Kasumi-1 (cell line): ENCODE data around the gene ECT2L.

Experiments
- DNase-seq, 2 experiments: peaks; one replicate each; lab custom pipeline; 2025; lab: John Stamatoyannopoulos, UW

The ECT2L gene

DNA sequence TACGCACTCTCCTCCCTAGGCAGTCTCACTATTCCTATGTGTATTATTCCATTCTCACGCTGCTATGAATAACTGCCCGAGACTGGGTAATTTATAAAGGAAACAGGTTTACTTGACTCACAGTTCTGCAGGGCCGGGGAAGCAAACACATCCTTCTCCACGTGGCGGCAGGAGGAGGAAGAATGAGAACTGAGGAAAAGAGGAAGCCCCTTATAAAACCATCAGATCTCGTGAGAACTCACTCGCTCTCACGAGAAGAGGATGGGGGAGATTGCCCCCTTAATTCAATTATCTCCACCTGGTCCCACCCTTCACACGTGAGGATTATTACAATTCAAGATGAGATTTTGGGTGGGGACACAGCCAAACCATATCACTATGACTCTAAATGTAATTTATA, 61.9 kb downstream of the ECT2L start:
- DNase-seq: no peak

DNA sequence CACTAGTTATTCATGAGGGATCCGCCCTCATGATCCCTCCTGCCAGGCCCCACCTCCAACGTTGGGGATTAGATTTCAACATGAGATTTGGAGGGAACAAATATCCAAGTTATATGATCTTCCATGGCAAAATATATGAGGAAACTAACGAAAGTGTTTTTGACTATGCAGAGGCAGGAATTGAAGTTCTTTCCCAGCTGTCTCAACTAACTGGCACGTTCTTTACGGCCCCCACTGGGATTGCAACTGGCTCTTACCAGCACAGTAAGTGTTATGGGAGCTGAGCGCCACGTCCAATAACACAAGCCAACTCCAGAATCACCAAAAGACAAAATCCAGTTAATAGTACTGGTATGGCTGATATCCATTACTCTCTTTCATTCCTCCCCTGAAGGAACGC, 66.6 kb downstream of the ECT2L start:
- DNase-seq: no peak

DNA sequence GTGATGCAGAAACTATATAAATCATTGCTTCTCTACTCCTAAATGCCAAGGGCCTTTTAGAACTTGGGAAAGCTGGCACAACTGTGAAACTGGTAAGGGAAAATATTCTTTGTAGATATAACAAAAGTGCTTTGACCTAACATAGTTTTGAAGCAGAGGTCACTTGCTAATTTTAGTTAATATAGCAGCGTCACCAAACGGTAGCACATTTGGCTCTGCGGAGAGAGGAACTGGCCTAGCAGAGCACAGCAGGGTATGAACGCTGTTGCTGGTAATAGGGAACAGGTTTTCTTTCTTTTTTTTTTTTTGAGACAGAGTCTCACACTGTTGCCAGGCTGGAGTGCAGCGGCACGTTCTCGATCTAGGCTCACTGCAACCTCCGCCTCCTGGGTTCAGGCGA, 67.4 kb downstream of the ECT2L start:
- no peak for DNase-seq

DNA sequence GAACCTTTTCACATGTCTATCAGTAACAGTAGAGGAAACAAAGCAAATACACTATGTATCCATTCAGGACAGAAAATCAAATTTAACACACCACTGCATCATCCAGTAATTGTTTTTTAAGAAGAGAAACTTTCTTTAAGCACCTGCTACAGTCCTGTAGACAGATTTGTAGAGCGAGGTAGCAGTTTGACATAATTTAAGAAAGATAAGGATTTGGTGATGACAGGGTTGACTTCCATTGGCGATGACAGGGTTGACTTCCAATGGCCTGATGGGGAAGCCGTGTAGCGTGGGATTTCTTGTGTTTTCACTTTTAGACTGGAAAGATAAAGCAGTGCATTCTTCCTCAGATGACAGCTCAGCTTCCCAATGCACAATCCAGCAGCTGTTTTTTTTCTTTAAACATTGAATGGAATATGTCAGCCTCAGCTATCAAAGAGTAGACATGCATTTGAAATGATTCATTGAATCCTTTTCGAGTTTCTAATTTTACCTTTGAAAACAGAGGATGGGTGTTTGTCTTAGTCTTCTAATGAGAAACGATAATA, 68.5 kb downstream of the ECT2L start:
- no peak for DNase-seq

DNA sequence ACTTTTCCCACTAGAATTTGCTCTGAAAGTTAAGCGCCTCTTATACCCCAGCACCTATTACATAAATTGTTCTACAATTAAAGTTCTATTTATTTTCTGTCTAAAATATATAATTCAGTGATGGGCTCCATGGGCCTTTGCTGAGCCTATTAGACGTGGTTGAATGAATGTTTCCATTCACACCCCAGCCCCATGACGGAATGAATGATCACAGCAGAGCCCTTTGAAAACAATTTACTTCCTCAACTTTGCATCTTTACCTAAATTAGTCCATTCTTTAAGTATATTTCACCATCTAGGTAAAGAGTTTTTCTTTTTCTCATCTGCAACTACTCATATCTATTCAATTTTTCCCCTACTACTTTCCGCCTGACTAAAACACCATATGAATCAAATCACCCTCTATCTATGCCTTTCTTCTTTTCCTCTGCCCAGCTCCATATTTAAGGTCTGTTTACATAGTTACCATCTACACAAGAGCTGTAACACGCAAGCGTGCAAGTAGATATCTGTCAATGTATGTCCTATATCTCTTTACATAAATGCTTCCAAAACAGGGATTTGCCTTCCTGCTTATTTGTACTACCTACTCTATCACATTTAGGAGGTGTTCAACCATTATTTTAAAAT, 69.7 kb downstream of the ECT2L start:
- DNase-seq: no peak

DNA sequence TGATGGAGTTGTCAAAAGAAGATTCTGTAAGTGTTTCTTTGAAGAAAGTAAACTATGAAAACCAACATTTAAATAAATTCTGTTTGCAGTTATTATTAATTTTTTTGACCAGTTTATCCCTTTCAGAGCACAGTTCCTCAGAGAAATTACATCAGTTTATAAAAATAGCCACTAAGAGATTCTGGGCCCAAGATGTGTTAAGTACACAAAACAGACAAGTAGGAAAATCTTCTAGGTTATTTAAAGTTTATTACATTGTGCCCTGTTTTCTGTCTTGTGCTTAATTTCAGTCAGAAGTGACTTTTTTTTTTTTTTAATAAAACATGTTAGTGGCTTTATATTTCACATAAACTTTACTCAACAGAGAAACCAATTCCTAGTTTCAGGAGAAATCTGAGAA, 72.3 kb downstream of the ECT2L start:
- DNase-seq: no peak

DNA sequence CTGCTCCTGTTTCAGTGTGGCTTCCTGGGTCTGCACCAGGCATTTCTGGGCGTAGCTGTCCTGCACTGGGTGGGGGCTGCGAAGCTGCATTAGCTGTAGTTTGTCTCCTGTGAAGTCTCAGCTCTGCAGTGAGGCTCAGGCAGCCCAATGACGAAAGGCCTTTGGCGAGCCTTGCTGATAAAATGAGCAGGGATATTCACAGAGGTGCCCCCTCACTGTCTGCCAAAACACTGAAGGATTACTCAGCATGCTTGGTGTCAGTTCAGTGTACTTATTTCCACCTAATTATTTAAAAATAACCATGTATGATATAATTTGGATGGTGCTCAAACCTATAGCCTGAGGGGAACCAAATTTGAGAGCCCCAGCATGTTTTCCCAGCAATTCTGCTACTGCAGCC, 73.5 kb downstream of the ECT2L start:
- DNase-seq: no peak

DNA sequence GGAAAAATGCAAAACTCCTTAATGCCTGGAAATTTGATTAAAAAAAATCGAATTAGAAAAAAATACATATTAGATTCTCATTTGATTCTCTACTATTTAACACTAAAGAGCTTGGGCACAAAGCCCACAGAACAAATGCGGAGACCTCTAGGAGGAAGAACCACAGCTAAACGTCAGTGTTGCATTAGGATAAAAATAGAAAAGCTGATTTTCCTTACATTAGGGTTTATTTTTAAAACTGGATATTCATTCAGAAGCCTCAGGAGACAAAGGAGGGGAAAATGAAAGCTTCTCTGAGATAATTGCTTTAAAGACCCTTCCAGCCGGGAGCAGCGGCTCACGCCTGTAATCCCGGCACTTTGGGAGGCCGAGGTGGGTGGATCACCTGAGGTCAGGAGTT, 77.3 kb downstream of the ECT2L start:
- DNase-seq: no peak

DNA sequence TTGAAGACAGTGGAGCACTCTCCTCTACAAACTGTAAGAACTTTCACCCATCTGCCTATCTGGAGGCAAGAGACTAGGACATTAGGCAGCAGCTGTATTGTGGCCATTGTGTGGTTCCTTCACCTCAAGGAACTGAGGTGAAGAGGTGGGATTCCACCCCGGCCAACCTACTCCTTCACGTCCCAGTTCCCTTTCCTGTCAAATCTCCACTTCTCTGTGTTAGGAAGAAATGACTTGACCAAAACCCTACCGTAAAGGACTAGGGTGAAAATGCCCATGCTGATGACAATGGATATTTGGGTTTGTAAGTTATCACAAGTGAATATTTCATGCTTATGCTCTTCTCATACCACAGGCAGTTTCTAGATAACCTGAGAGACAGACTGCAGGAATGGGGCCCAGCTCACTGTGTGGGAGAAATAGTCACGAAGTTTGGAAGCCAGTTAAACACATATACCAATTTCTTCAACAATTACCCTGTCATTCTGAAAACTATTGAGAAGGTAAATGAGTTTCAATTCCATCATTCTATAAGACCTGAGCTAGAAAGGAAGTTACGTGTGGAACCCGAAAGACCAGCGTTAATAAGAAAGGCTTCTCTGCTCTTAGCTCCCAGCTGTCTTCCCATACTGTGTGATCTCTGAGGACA, 86.6 kb downstream of the ECT2L start:
- no peak for DNase-seq

DNA sequence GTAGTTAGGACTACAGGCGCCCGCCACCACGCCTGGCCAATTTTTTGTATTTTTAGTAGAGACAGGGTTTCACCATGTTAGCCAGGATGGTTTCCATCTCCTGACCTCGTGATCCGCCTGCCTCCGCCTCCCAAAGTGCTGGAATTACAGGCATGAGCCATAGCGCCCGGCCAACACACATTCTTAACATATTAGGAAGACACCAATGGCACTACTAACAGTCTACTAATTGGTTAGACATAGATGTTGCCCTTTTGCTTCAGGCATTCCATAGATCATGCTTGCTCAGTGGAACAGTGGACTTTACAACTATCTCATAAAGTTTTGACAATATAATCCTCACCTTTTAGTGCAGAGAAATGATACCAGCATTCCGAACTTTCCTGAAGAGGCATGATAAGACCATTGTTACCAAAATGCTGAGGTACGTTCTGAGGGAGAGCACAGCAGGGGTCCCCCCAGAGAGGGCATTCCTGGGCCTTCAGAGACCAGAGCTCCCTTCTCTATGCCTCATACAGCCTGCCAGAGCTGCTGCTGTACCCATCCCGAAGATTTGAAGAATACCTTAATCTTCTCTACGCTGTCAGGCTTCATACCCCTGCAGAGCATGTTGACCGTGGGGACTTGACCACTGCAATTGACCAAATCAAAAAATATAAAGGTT, 89.4 kb downstream of the ECT2L start:
- DNase-seq: no peak

DNA sequence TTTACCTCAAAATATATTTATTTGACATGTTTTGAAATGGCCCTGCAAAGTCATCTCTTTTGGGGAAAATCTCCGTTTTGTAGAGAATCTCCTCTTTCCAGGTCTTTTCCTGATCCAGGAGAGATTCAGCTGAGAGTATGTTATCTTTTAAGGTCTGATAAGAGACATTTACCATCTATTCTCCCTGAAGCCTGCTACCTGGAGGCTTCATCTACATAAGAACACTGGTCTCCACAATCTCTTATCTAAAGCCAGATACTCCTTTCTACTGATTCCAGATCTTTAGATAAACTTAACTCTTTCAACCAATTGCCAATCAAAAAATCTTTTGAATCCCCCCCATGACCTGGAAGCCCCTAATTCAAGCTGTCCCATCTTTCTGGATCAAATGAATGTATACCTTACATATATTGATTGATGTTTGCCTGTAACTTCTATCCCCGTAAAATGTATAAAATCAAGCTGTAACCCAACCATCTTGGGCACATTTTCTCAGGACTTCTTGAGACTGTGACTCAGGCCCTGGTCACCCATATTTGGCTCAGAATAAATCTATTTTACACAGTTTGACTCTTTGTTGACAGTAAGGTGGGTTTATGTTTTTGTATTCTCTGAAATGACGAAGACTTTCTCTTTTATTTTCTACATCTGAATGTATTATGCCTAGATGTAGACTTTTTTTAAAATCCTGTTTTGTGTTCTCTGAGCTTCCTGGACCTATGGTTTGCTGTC, 95.5 kb downstream of the ECT2L start:
- DNase-seq: no peak

DNA sequence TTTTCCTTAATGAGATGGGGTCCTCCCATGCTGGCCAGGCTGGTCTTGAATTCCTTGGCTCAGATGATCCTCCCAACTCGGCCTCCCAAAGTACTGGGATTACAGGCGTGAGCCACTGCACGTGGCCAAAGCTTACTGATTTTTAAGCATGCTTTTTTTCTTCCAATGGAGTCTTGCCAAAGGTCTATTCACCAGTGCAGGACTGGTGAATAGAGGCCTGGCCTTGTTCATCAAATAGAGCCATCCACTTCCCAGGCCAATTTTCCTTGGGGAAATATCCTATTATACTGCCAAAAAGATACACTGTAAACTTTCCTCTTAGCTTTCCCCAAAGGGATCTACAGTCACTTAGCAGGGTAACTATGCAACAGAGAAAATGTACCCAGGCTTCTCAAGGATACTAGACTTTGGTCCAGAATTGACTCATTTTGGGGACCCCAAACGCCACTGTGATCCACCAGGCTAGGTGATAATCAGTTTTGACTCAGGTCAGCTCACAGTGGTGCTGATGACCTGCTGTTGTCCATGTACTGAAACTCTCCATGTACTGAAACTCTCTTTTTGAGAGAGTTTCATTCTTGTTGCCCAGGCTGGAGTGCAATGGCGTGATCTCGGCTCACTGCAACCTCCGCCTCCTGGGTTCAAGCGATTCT, 100.3 kb downstream of the ECT2L start:
- DNase-seq: no peak

DNA sequence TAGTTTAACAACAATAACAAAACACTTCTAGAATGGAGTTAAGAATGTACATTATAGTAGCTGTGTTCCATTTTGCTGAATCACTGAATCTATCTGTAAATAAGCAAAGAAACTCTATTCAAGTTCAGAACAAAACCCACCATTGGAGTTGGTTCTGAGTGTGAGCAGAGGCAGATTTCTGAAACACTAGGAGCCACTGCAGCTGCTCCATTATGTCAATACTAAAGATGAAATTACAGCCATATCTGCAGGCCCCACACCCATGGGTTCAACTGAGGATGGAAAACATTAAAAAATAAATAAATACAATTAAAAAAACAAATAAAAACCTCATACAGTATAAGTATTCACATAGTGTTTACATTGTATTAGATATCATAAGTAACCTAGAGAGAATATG, 101.1 kb downstream of the ECT2L start:
- no peak for DNase-seq

DNA sequence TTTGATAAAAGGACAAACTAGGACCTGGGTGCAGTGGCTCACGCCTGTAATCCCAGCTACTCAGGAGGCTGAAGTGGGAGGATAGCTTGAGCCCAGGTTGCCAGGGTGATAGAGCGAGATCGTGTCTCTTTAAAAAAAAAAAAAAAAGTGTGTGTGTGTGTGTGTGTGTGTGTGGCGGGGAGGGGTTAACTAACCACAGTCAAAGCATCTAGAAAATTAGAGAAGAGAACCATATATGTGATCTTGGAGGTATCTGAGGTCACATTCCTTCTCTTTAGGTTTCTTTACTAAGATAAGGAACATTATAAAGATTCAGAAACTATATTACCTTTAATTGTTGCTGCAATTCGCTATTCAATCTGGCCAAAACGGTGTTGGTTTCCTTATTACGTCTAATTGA, 111.3 kb downstream of the ECT2L start:
- DNase-seq: no peak

DNA sequence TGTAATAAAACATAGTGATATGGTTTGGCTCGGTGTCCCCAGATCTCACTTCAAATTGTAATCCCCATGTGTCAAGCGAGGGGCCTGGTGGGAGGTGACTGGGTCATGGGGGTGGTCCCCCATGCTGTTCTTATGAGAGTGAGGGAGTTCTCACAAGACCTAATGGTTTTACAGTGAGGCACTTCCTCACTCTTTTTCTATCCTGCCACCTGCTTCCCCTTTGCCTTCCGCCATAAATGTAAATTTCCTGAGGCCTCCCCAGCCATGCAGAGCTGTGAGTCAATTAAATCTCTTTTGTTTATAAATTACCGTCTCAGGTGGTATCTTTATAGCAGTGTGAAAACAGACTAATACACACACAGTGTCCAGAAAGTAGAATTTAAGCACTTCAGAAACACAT, 113.6 kb downstream of the ECT2L start:
- DNase-seq: peak; percentile 16 to 20

DNA sequence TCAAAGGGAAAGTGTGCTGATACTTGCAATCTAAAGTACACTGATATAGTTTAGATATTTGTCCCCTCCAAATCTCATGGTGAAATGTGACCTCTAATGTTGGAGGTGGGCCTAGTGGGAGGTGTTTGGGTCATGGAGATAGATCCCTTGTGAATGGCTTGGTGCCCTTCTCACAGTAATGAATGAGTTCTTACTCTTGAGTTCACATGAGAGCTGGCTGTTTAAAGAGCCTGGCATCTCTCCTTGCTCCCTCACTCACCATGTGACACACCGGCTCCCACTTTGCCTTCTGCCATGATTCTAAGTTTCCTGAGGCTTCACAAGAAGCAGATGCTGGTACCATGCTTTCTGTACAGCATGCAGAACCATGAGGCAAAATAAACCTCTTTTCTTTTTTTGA, 114.1 kb downstream of the ECT2L start:
- no peak for DNase-seq

DNA sequence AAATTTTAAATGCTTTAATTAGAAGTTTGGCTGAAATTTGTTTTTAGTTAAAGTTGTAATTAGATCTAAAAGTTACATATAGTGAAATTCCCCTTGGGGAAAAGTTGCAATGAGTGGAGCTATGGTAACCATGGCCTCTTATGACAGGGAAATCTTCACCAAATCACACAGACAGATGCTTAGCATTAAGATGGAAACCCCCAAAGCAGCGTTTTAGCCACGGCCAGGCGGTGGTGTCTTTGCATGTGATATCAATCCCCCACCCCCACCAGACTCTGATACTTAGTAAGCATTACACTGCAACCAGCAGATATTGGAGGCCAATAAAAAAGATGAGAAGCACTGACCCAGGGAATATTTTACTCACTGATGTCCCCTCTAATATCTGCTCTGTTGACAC, 116.4 kb downstream of the ECT2L start:
- no peak for DNase-seq

DNA sequence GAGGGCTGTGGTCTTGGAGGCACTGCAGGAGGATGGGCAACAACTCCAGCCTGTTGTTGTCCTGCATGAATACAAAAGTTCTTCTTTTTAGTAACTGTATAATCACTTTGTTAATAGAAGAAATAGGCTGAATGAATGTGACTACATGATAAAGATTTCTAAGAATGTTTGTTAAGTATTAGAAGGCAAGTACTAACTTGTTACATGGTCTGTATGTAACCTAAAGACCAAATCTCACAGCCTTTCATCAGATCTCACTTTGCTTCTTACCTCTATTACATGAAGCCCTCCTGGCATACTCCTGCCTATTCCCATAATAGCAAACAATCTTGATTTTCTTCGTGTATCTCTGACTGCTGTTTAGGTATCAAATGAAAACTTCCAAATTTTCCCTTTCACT, 118.8 kb downstream of the ECT2L start:
- DNase-seq: no peak

DNA sequence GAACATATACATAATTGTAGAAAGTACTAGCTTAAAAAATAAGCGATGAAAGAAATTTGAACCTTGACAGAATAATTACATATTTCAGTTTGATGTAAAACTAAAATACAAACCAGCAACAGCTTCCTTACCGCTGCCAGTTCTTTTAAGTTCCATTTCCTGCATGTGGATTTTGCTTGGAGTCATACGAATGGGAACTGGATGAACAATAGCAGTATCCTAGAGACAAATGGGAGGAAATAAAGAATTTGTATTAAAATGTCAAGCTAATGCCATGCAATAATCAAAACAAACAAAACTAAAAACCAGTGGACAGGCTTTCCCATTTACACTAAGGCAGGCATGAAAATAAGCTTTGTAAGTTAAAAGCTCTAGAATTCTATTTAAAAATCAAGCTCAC, 125.0 kb downstream of the ECT2L start:
- DNase-seq: no peak

DNA sequence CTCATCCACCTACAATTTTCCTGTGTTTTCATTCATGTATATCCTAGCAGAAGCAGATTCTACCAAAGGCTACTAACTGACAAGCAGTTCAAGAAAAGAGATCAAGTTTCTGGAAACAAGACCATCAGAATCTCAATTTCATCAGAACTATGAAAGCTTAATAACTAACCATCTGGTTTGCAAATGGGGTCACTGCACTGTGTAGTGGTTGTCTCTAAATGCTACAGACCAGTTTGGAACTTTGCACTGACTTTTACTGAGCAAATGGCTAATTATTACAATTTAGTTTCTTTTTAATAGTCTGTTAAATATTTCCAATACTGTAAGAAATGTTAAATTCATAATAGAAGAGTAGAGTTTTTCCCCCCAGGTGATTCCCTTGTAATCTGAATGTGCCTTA, 127.7 kb downstream of the ECT2L start:
- DNase-seq: no peak

DNA sequence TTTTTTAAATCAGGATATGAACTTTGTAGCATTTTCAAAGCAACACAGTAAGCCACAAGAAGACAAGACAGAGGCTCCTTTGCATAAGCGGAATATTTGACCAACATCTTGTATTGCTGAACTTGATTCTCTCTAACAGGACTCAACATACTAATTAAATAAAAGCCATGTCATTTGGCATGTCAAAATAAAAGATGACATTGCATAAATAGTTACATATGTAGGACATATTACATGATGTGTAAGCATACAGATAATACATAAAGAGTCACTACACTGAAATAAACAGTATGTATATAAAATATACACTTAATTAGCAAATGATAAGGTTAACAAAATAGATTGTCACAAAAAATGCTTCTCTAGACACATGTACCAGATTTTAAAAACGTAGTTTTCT, 129.9 kb downstream of the ECT2L start:
- no peak for DNase-seq

DNA sequence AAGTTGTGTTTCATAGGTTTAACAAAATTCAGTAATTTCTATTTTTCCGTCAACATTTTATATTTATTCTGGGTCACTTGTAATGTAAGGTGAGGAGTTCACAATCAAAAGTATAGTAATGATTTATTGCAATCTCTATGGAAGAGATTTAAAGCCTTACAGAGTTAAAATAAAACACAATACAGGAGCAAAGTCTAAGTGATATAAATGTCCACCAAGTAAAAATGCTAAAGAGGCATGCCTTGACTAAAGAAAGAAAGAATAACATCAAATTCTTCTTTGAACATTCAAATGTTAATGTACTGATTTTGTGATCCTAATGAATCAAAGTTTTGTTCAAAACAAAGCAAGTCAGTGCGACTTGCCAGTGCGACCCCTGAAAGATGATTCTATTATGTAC, 130.7 kb downstream of the ECT2L start:
- DNase-seq: no peak
